ENCODE measurements around the gene MLIP. TPM values are rescaled to one million over a fixed set of nuclear protein-coding genes. Genes with fewer than 3 reads are reported as not detected.

The MLIP gene
- total RNA-seq, 1 experiment from 2014 or later = 0.59 TPM

DNA sequence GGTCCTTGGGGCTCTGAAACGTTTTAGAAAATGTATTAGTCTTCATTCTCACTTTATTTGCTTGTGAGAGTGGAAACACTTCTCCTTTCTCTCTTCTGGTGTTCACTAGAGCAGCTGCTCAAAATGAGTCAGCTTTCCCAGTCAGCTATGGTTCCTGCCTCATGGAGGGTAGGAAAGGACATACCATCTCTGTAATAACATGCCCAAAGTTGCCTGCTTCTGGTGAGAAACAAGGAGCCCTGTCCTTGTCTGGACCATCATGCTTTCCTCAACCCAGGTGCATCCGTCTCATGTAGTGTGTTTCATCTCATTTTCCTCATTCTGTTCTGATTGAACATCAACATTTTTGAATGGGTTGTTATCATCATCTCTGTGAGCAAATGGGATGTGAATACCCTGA, 179.9 kb downstream of the MLIP start (continued):
- TF ChIP-seq SRF (IDR thresholded peaks at IDR 0.05; ENCODE audit: low read depth) (no peak), POLR2A (IDR thresholded peaks at IDR 0.05; ENCODE audit: borderline replicate concordance, extremely low read depth, insufficient read depth, insufficient read length) (no peak), ELF1 (IDR thresholded peaks at IDR 0.05; ENCODE audit: borderline replicate concordance, low read depth) (no peak), EZH2 (IDR thresholded peaks at IDR 0.05) (no peak), EZH2phosphoT487 (IDR thresholded peaks at IDR 0.05; ENCODE audit: borderline replicate concordance) (no peak)
- TF ChIP-seq, protein P1, sequence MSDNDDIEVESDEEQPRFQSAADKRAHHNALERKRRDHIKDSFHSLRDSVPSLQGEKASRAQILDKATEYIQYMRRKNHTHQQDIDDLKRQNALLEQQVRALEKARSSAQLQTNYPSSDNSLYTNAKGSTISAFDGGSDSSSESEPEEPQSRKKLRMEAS (IDR thresholded peaks at IDR 0.05) = no peak

DNA sequence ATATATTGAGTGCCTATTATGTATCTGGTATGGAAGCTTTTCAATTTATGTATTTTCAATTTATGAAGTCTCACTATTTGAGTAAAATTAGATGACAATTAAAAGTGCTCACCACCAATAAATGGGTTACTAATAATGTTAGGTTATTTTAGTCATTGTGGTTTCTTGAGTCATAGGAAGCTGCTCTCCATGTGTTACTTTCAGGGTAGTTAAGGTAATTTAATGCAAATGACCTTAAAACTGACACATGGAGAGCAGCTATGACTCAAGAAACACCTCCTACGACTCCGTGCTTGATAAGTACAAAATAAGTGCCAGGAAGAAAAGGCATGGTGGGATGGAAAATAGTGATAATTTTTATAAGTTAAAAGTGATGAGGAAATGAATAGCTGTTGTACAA, 180.5 kb downstream of the MLIP start:
- Histone ChIP-seq H2AFZ (ENCODE audit: low read depth, low read length, poor library complexity, severe bottlenecking) (no peak overlapping the region), H3K27ac (ENCODE audit: low read depth, low read length) (no peak overlapping the region), H3K4me2 (ENCODE audit: low read length) (peak overlapping the region; percentile 4; the same call in 1 of the 2 replicates), H3K4me3 (replicated peaks in 1 of 2; ENCODE audit: low read depth in 1 of 2, low read length in 2 of 2) (no peak overlapping the region), H4K20me1 (ENCODE audit: insufficient read depth) (no peaks in the 10 kb centered on the region), H3K36me3 (ENCODE audit: control insufficient read depth in 1 of 2, insufficient read depth in 2 of 2, low read length in 2 of 2) (no peaks in the 10 kb centered on the region), H3K4me1 (ENCODE audit: control insufficient read depth in 1 of 2, insufficient read depth in 2 of 2, low read length in 2 of 2) (peaks cover 0 to 11% of the 10 kb centered on the region in 2 experiments; a peak in 2 of 4 replicates), H3K9me2 (ENCODE audit: insufficient read depth) (no peaks in the 10 kb centered on the region), H3K27me3 (ENCODE audit: insufficient read depth, low read length) (no peaks in the 10 kb centered on the region), H3K79me2 (ENCODE audit: insufficient read depth, low read length) (no peaks in the 10 kb centered on the region), H3K9me3 (ENCODE audit: control insufficient read depth in 1 of 2, insufficient read depth in 1 of 2, low read depth in 1 of 2, low read length in 2 of 2) (no peaks in the 10 kb centered on the region), H3K9ac (ENCODE audit: low read length) (no peak overlapping the region)
- ATAC-seq (no peak), DNase-seq (ENCODE audit: low read depth, low spot score) (no peak)
- TF ChIP-seq, protein P2, sequence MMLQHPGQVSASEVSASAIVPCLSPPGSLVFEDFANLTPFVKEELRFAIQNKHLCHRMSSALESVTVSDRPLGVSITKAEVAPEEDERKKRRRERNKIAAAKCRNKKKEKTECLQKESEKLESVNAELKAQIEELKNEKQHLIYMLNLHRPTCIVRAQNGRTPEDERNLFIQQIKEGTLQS (IDR thresholded peaks at IDR 0.05) = no peak
- TF ChIP-seq ZFX (IDR thresholded peaks at IDR 0.05) = no peak
- no peak for TF ChIP-seq ELF1 (IDR thresholded peaks at IDR 0.05; ENCODE audit: borderline replicate concordance, low read depth)
- no TSS peak for BruUV-seq (replicated peaks)
- CTCF ChIA-PET = no interaction called here
- RAD21 ChIA-PET (ENCODE audit: low non-redundant PET in 1 of 2, low total read pairs in 2 of 2, uncharacterized antibody in 2 of 2, unreplicated experiment in 2 of 2) = no interaction called here
- POLR2A ChIA-PET = no interaction called here
- intact Hi-C loops (cut with micrococcal nuclease) = no loop called here

DNA sequence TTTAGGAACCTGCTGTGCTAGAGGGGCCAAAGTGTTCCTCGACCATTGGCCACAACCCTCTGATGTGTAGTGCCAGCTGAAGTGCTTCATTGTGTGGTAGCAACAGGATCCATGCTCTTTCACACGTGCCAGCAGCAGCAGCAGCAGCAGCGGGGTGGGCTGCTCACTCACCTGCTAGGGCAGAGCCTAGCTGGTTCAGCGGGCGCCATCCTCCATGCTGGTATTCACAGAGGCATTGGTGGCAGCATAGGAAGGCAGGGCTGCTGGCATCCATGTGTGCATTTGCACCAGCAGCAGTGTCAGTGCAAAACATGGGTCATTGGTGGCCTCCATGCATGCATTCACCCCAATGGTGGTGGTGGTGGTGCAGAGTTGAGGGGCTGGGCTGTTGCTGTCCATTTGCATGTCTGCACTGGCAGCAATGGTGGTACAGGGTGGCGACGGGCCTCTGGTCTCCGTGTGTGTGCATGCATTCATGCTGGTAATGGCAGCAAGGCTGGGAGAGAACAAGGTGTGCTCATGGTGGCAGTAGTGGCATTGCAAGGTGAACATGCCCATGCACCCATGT, 183.8 kb downstream of the MLIP start:
- H3K27me3 ChIP-seq (ENCODE audit: insufficient read depth, low read length) = no peaks in the 10 kb centered on the region
- H3K4me2 ChIP-seq (ENCODE audit: low read length) = no peak overlapping the region
- no peak overlapping the region for H3K4me3 ChIP-seq (replicated peaks in 1 of 2; ENCODE audit: low read depth in 1 of 2, low read length in 2 of 2)
- no peaks in the 10 kb centered on the region for H4K20me1 ChIP-seq (ENCODE audit: insufficient read depth)
- ChIA-PET CTCF (no interaction called here), RAD21 (ENCODE audit: low non-redundant PET in 1 of 2, low total read pairs in 2 of 2, uncharacterized antibody in 2 of 2, unreplicated experiment in 2 of 2) (no interaction called here), POLR2A (no interaction called here)
- TF ChIP-seq YY1 (IDR thresholded peaks at IDR 0.05; ENCODE audit: extremely low read depth, insufficient replicate concordance, low read depth, low read length) = no peak
- TF ChIP-seq SP1 (IDR thresholded peaks at IDR 0.05; ENCODE audit: low read depth) = no peak
- no peak for TF ChIP-seq CEBPB (IDR thresholded peaks at IDR 0.05; ENCODE audit: low read depth)
- TF ChIP-seq, protein P2 (IDR thresholded peaks at IDR 0.05) = no peak
- TF ChIP-seq, protein P3, sequence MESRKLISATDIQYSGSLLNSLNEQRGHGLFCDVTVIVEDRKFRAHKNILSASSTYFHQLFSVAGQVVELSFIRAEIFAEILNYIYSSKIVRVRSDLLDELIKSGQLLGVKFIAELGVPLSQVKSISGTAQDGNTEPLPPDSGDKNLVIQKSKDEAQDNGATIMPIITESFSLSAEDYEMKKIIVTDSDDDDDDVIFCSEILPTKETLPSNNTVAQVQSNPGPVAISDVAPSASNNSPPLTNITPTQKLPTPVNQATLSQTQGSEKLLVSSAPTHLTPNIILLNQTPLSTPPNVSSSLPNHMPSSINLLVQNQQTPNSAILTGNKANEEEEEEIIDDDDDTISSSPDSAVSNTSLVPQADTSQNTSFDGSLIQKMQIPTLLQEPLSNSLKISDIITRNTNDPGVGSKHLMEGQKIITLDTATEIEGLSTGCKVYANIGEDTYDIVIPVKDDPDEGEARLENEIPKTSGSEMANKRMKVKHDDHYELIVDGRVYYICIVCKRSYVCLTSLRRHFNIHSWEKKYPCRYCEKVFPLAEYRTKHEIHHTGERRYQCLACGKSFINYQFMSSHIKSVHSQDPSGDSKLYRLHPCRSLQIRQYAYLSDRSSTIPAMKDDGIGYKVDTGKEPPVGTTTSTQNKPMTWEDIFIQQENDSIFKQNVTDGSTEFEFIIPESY (IDR thresholded peaks at IDR 0.05; ENCODE audit: extremely low read depth, insufficient replicate concordance, low read length) = no peak
- no peaks in the 10 kb centered on the region for H3K9me2 ChIP-seq (ENCODE audit: insufficient read depth)
- H3K36me3 ChIP-seq (ENCODE audit: control insufficient read depth in 1 of 2, insufficient read depth in 2 of 2, low read length in 2 of 2) = no peaks in the 10 kb centered on the region
- H3K27ac ChIP-seq (ENCODE audit: low read depth, low read length) = no peak overlapping the region
- H3K9me3 ChIP-seq (ENCODE audit: control insufficient read depth in 1 of 2, insufficient read depth in 1 of 2, low read depth in 1 of 2, low read length in 2 of 2) = no peaks in the 10 kb centered on the region
- no peak for ATAC-seq
- no TSS peak for BruUV-seq (replicated peaks)
- intact Hi-C loops (cut with micrococcal nuclease) = no loop called here
- DNase-seq (ENCODE audit: low read depth, low spot score) = no peak
- H3K4me1 ChIP-seq (ENCODE audit: control insufficient read depth in 1 of 2, insufficient read depth in 2 of 2, low read length in 2 of 2) = peaks cover 0 to 11% of the 10 kb centered on the region in 2 experiments; a peak in 2 of 4 replicates
- H3K9ac ChIP-seq (ENCODE audit: low read length) = no peak overlapping the region
- H3K79me2 ChIP-seq (ENCODE audit: insufficient read depth, low read length) = no peaks in the 10 kb centered on the region
- H2AFZ ChIP-seq (ENCODE audit: low read depth, low read length, poor library complexity, severe bottlenecking) = no peak overlapping the region

All from HCT116 (cell line).